GM12878 (cell line): ENCODE measurements around the gene TBC1D20. TPM values are rescaled to one million over a fixed set of nuclear protein-coding genes. Genes with fewer than 3 reads are reported as not detected.

Experiments
- CEBPZ ChIP-seq: fragments of 150-350 bp; IDR thresholded peaks from 2 replicates; pipeline ENCODE4 v1.6.1; 2016; ENCODE audit warnings: low read depth, low read length
- E4F1 ChIP-seq: fragments of 450-650 bp; IDR thresholded peaks from 2 replicates; pipeline ENCODE4 v1.6.1; 2018; ENCODE audit warnings: borderline replicate concordance, mild to moderate bottlenecking; ENCODE audit not compliant: partially characterized antibody
- FOXM1 ChIP-seq: IDR thresholded peaks from 2 replicates; pipeline ENCODE4 v1.6.1; 2012; ENCODE audit warnings: low read depth, mild to moderate bottlenecking, inconsistent platforms, low read length, moderate library complexity
- HCFC1 ChIP-seq: fragments of 150-350 bp; IDR thresholded peaks from 2 replicates; pipeline ENCODE4 v1.6.1; 2014; ENCODE audit warnings: low read length
- MEF2B ChIP-seq: fragments of 450-650 bp; IDR thresholded peaks from 2 replicates; pipeline ENCODE4 v1.6.1; 2018; ENCODE audit warnings: mild to moderate bottlenecking, moderate library complexity; ENCODE audit not compliant: partially characterized antibody, poor library complexity, severe bottlenecking
- RCOR1 ChIP-seq: conservative IDR thresholded peaks from 2 replicates; pipeline ENCODE4 v1.6.1; 2012; ENCODE audit warnings: low read depth, low read length, improper control_type of control experiment
- SP1 ChIP-seq: IDR thresholded peaks from one replicate; pipeline ENCODE4 v1.6.1; 2011; ENCODE audit warnings: low read depth, low read length
- polyA plus RNA-seq, 11 experiments: library from polyadenylated mRNA; depleted of rRNA in 4 of 11; unstranded in 6 of 11; stranded (reverse) in 5 of 11; fragments of >200 nt; fragmentation: Nextera tagmentation in 4 of 11; fragmentation: Illumina TruSeq in 1 of 11; extraction: Ambion mirVana in 4 of 11; extraction: Trizol in 1 of 11; gene quantifications; 1 replicate in 1 of 11; 2 replicates in 10 of 11; pipeline versions ENCODE4 v1.2.1 to v1.2.3, GENCODE V29; 2011 to 2016; ENCODE audit warnings: inconsistent platforms in 2 of 11, missing spikeins in 2 of 11, low read depth in 1 of 11
- total RNA-seq, 4 experiments: library from RNA; depleted of rRNA in 3 of 4; stranded (reverse); fragments of >200 nt in 3 of 4; fragmentation: Illumina TruSeq in 1 of 4; extraction: Trizol in 1 of 4; gene quantifications; 2 replicates each; pipeline versions ENCODE4 v1.2.1 to v1.2.3, GENCODE V29; 2013 to 2021

The TBC1D20 gene
- total and polyA plus RNA-seq, 10 of the 15 experiments (the other 5 are each of a cell fraction or from before 2014, with no cell fraction given), result 4.3 to 17.9 (median 11.2) TPM

- TF ChIP-seq E4F1 (no peak), SP1 (no peak), HCFC1 (no peak), FOXM1 (no peak), MEF2B (no peak), RCOR1 (no peak), CEBPZ (no peak)
- TF ChIP-seq, all 136 proteins: peak for 0
Measured at GRCh38 chr20:444862-445426, 17.4 kb downstream of the TBC1D20 start (continued).
